LNCaP clone FGC (cell line): ENCODE data around the gene TRDMT1.

Experiments used
- DNase-seq: peaks from one replicate; pipeline ENCODE4 v3.0.0-alpha.2; 2011; ENCODE audit warnings: low read depth
- H3K4me3 ChIP-seq: 2 replicates; pipeline ENCODE4 v1.5.1; 2011; ENCODE audit warnings: mild to moderate bottlenecking, low read depth, low read length, control low read depth
- TF ChIP-seq, protein P1 (sequence below): IDR thresholded peaks from 2 replicates; pipeline ENCODE4 v1.5.1; 2012; ENCODE audit warnings: mild to moderate bottlenecking; ENCODE audit not compliant: control insufficient read depth, insufficient read depth; ENCODE audit errors: extremely low read depth

TRDMT1 gene

DNA sequence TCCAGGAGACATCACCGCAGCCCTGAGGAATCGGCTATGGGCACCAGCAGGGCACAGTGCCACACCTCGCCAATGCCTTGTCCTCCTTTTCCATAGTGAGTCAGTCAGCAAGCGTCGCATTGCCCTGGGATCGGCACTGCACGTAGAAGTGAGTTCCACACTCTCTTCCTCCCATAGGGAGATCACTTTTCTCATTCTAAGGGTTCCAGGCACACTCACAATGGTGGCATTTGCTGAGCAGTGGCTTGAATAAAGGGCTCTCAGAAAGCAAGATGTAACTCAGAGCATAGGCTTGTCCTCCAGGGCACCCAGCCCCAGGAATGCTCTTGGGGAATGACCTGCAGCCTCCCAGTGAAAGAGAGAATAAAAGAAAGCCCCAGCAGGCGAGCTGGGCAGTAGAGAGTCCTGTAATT lies 25.4 kb upstream of the TRDMT1 start:
- H3K4me3 ChIP-seq, result no peak overlapping the region
- no peak for DNase-seq
- TF ChIP-seq, protein P1, sequence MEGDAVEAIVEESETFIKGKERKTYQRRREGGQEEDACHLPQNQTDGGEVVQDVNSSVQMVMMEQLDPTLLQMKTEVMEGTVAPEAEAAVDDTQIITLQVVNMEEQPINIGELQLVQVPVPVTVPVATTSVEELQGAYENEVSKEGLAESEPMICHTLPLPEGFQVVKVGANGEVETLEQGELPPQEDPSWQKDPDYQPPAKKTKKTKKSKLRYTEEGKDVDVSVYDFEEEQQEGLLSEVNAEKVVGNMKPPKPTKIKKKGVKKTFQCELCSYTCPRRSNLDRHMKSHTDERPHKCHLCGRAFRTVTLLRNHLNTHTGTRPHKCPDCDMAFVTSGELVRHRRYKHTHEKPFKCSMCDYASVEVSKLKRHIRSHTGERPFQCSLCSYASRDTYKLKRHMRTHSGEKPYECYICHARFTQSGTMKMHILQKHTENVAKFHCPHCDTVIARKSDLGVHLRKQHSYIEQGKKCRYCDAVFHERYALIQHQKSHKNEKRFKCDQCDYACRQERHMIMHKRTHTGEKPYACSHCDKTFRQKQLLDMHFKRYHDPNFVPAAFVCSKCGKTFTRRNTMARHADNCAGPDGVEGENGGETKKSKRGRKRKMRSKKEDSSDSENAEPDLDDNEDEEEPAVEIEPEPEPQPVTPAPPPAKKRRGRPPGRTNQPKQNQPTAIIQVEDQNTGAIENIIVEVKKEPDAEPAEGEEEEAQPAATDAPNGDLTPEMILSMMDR, result no peak

DNA sequence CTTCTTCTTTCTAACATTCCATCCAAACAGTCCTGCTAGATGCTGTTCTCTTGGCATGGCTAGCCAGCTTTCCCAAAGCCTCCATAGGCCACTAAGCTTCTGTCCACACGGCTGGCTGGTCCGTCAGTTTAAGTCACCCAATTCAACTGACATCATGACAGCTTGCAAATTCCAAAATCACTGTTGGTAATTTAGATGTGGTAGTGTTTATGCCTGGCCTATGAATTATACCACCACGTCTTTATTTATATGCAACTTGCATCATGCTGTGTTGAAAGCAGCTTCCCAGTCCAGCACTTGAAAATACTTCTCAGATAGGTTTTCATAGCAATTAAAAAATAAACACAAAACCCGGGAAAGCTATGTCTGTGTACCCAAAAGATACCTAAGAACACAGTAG lies 24.3 kb upstream of the TRDMT1 start:
- DNase-seq, result no peak
- TF ChIP-seq, protein P1, result no peak
- no peak overlapping the region for H3K4me3 ChIP-seq

DNA sequence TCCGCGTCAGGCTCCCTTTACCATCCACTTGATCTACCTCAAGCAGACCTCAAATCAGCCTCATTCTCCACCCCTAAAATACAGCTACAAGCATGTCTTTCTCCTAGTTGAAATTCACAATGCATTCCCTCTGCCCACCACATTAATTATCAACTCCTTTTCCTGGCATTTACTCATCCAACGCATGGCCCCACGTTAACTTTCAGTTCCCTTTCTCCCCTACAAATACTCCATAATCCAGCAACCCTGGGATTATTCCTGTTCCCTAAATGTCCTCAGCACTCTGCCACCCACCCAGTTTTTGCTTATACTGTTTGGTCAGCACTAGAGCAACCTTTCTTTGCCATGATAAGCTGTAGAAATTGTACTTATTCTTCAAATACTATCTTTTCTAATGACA lies 20.9 kb upstream of the TRDMT1 start:
- TF ChIP-seq, protein P1, result no peak
- no peak overlapping the region for H3K4me3 ChIP-seq
- DNase-seq, result no peak

DNA sequence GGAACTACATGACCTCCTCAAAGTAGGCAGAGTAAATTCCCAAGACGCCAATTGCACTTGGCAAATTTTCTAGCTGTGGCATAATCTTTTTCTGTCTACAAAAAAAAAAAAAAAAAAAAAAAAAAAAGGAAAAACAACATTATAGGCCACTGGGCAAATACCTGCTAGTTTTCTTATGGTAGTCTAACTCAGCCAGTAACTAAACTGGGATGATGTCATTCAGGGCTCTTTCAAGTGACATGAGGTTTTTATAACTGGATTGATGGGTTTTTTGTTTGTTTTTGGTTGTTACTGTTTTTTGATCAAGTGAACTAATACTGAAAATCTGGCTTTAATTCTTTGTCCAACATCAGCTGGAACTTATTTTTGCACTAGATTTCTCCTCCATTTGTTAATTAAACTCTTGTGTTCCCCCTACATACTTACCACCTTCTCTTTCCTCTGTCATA lies 19.2 kb upstream of the TRDMT1 start:
- H3K4me3 ChIP-seq, result no peak overlapping the region
- TF ChIP-seq, protein P1, result no peak
- peak; percentile 86 for DNase-seq

DNA sequence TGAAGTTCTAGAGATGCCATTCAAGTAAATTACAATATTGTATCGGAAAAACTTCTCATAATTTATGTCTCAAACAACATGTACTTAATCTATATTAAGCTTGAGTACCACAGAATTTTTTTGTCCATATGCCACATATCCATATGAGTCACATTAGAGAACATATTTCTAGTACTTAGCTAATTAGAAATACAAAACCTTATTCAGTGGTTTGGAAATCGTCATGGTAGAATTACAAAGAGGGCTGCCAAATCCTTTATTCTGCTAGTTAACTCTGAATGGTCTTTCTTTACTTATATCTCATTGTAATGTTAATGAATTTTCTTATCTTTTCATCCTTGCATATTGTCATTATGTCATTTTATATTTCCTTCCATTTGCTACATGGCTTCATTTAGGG lies 17.6 kb upstream of the TRDMT1 start:
- H3K4me3 ChIP-seq, result no peak overlapping the region
- TF ChIP-seq, protein P1, result no peak
- DNase-seq, result no peak

DNA sequence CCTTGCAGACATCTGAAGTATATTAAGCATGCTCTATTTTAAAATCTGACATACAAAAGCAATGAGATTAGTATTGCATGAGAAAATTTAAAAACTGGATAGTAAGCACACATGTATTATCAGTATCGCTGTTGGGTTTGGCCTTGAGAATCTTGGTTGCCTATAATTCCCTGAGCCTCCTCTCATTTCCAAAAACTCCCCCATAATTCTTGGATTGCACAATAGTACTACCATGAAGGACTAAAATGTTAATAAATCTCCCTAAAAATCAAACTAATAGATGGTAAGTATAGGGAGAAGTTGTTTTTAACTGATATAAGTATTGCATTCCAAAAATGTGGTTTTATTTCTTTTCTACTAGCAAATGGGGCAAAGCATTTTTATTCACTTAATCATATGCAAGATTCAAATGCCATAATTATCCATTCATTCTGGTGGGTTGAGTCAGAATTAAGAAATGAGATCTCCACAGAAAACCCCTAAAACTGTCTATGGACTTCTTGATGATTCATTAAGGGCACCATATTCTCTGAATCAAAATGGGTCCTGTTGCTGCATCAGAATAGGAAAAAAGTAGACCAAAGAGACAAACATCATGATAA lies 16.3 kb upstream of the TRDMT1 start:
- no peak for DNase-seq
- H3K4me3 ChIP-seq, result no peak overlapping the region
- TF ChIP-seq, protein P1, result no peak

DNA sequence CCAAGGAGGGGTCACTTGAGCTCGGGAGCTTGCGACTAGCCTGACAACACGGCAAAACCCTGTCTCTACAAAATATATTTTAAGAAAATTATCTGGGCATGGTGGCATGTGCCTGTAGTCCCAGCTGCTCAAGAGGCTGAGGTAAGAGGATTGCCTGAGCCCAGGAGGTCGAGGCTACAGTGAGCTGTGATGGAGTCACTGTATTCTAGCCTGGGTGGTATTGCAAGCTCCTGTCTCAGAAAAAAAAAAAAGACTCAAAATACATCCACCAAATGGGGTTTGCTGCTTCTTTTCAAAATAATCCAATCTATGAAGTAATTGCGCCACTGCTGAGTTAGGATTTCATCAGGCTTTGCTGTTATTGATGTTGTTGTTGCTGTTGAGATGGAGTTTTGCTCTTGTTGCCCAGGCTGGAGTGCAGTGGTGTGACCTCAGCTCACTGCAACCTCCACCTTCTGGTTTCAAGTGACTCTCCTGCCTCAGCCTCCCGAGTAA lies 15.5 kb upstream of the TRDMT1 start:
- TF ChIP-seq, protein P1, result no peak
- DNase-seq, result no peak
- no peak overlapping the region for H3K4me3 ChIP-seq
